GM18870 (cell line): Measurements from ENCODE around the gene WDFY1.

Experiments used
- ATAC-seq: cut with Tn5 transposase; IDR thresholded peaks from one replicate; pipeline ENCODE4 v1.9.1; 2021; ENCODE audit warnings: moderate library complexity; ENCODE audit not compliant: unreplicated experiment

The WDFY1 gene, protein sequence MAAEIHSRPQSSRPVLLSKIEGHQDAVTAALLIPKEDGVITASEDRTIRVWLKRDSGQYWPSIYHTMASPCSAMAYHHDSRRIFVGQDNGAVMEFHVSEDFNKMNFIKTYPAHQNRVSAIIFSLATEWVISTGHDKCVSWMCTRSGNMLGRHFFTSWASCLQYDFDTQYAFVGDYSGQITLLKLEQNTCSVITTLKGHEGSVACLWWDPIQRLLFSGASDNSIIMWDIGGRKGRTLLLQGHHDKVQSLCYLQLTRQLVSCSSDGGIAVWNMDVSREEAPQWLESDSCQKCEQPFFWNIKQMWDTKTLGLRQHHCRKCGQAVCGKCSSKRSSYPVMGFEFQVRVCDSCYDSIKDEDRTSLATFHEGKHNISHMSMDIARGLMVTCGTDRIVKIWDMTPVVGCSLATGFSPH

DNA sequence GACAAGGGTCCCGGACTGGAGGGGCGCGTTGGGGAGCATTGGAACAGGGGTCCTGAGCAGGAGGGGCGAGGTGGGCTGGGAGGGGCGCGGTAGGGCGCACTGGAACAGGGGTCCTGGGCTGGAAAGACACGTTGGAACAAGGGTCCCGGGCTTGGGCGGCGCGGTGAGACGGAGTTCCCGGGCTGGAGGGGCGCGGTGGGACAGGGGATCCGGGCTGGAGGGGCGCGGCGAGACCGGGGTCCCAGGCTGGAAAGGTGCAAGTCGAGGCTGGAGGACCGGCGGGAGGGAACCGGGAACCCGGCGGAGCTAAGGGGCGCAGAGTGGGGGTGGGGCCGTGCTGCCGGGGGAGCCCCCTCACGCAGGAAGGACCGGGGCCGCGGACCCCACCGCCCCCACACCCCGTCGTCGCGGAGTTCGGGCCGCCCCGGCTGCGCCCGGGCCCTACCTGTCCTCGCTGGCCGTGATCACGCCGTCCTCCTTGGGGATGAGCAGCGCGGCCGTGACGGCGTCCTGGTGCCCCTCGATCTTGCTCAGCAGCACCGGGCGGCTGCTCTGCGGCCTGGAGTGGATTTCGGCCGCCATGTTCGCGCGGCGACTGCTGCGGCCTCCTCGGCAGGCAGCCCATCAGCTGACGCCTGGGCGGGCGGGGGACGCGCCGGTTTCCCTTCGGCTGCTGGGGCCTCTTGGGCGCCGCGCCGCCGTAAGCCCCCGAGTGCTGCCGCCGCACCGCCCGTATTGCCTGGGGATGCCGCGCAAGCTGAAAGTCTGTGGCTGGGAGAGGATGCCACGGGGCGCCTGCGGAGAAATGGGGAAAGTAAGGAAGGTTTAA is at the start of gene WDFY1:
TSS of gene WDFY1 (minus strand) at position 633 of the 829 bp plus-strand sequence. CDS start at position 582, 51 bp downstream.
- ATAC-seq = peak; percentile 43

DNA sequence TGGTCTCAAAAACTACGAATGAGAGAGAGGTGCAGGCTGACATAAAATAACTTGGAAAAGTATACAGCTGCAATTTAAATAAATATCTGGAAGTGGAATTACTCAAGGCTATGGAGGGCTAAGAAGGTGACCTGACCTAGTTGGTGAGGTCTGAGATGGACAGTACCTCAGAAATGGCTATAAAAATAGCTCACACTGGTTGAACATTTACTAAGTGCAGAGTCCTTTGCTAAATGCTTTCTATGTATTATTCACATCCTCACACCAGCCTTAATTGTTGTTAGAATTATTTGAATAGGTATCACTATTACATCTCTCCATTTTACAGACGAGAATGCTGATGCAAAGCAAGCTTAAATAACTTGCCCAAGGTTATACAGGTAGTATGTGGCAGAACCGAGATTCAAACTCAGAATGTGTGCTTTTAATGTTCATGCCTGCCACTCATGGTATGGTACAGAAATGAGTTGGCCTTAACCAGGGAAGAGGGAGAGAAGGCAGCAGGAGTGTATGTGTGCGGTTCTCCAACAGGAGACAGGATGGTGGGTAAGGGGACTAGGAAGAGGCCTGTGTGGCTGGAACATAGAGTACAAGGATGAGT is 49.5 kb upstream of the WDFY1 start:
- ATAC-seq = no peak

DNA sequence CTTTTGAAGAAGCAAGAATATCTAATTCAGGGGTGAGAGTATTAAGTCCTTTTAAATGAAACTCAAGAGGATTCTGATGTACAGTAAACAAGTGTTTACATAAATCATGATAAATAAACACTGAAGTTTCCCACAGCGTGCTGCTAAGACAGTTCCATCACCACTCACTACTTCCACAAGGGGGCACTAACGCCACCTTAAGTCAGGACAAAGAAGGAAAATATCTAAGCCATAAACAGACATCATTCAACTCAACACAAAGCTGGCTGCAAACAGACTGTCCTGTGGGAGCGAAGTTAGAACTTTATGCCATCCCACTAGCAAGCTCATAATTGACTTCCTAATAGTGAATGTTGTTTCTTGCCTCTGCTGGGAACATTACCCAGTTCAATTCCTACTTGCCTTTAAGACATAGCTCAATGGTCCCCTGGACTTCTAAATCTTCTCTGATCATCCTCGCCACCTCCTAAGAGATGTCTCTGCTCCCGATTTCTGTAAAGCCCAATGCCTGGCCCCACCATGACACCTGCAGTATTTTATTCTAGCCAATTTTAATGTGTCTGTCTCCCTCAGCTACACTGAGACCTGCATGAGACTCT is 48.6 kb upstream of the WDFY1 start:
- ATAC-seq = peak; percentile 84

DNA sequence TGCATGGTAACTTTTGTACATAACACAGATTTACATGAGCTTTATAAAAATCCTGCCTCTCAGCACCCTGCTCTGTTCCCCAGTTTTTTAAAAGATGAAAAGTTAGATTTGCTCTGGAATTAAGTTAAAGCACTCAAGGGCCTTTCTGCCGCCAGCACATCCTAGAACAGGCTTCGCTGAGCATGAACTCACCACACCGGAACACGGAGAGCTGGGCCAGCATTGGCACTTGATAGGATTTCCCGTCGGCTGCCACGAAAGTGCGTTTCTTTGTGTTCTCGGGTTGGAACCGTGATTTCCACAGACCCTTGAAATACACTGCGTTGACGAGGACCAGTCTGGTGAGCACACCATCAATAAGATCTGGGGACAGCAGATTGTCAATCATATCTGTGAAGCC is 46.5 kb upstream of the WDFY1 start:
- ATAC-seq = no peak

DNA sequence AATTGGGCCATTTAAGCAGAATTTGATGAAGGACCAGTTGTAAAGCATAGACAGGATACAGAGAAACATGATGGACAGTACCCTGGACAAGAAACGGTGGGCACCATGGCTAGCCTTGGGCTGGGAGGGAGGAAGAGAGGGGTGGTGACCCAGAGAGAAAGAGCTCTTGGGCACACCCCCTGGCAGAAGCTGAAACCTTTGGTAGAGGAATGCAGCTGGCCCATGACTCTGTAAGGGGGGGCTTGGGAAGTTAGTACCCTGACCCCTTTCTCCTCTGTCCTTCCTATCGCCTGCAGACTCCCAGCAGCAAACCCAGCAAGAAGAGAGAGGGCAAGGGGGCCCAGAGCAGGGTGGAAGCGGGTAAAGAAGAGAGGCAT is 44.7 kb upstream of the WDFY1 start:
- no peak for ATAC-seq

DNA sequence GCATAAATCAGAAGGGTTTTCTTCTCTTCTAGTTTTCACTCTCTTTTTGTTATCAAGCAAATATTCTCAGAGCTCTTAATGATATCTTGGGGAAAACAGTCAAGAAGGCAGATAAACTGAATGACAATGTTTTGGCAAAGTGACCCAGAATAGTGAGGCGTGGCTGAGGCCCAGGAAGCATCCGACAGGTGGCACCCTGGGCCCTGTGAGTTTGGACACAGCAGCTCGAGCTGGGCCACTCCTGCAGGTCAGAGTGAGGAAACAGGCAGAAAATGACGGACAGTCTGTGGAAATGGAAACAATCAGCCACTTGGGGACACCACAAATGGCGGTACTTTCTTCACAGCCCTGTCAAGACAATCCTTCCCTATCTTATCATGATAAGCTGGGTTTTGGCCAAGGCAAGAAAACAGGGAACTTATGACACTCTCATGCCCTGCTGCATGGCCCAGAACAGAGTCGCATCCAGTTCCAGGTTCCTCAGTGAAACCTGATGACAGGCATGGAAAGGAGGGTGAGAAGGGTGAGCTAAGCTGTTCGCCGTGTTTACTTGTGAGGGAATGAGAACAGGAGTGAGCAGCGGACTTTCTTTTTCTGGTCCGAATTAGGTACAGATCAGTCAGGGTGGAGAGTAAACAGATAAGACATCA is 44.2 kb upstream of the WDFY1 start:
- no peak for ATAC-seq

DNA sequence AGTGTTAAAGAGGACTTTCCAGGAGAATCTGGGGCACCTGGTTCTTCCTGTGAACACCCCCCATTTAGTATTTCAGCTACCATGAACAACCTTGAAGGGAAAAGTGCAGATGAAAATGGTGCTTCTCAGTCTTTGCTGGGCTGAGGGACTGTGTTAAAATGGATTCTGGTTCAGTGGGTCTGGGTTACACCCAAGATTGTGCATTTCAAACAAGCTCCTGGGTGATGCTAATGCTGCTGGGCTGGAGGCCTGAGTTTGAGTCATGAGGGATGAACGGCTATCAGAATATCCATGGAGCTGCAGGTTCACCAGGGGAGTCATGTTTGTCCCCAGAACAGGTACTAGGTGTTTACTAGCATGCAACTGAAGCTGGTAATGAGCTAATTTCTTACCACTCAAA is 36.1 kb upstream of the WDFY1 start:
- ATAC-seq = no peak

DNA sequence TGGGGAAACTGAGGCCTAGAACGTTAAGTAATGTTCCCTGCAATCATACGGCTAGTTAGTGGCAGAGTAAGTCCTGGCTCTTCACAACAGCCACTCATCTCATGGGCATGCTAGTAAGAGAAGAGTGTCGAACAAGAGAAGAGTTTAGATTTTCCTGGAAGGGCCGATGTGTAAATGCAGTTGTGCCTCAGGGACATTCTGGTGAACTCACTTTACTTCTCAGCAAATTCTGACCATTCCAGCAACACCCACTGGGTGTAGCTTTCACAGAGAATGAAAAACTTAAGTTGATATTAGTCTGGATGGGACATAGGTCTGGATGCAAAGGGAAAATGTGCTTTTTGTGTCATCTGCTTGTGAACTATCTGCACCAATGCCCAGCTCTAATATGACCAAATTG is 35.7 kb upstream of the WDFY1 start:
- ATAC-seq = no peak

DNA sequence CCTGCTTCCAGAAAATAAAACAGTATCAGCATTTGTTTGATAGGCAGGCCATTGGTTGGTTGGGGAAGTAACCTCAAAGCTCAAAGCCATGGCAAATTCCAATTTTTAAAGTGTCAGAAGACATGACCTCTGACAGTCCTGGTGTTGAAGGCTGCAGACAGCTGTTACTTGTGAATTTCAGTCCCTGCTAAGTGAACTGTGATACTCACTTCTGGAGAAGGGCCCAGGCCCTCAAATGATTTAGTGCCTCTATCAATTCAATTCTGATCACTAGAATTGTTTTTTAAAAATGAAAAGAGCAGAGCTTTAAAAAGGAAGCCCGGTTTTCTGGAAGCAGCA is 35.2 kb upstream of the WDFY1 start:
- ATAC-seq = no peak

DNA sequence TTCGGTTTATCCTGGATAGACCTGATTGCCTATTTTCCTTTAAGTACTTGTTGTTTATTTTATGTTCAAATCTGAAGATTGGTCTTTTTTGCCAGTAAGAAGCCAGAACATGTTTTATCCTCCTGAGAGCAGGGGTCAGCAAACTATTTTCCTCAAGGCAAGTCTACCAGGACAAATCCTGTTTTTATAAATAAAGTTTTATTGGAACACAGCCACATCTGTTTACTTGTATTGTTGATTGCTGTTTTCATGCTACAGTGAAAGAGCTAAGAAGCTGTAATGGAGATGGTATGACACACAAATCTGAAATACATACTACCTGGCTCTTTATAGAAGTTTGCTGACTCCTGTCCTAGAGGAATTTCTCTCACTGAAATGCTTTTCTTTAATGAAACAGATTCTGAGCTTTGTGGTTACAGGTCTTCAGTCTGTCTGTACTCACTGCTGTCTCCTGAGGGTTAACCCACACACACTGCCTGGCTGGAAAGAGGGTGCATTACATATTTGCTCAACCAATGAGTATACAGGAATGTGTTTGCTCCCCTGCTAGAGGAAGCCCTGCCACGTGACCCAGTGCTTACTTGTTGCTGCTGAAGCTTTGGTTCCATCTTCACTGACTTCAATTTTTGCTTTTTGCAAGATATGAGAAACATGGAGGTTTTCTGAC is 34.7 kb upstream of the WDFY1 start:
- ATAC-seq = no peak

DNA sequence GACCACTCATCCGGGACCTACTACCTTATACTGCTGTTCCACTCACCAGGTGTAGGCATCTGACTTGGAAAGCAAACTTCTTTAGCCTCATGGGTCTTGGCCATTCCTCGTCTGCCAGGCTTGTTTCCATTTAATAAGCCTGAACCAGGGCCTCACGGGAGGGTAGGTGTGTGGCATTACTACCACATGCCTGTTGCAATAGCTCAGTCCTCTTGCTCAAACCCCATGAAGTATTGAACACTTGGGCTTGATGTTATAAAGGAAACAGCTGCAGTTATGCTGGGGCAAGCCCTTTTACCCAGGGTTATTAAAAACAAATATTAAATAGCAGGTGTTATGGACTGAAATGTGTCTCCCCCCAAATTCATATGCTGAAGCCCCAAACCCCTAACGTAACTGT is 33.3 kb upstream of the WDFY1 start:
- no peak for ATAC-seq

DNA sequence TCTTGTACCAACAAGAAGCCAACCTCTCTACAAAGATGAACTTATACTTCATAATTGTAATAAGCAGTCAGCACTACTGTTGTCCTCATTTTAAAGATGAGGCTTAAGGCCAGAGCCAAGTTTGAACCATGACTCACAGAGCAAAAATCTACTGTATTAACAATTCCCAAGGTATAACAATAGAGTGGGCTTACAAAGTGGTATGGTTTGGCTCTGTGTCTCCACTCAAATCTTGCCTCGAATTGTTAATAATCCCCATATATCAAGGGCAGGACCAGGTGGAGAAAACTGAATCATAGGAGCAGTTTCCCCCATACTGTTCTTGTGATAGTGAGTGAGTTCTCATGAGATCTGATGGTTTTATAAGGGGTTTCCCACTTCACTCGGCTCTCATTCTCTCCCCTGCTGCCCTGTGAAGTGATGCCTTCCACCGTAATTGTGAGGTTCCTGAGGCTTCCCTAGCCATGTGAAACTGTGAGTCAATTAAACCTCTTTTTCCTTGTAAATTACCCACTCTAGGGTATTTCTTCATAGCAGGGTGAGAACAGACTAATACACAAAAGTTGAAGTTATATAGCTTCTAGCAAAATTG is 31.6 kb upstream of the WDFY1 start:
- no peak for ATAC-seq

DNA sequence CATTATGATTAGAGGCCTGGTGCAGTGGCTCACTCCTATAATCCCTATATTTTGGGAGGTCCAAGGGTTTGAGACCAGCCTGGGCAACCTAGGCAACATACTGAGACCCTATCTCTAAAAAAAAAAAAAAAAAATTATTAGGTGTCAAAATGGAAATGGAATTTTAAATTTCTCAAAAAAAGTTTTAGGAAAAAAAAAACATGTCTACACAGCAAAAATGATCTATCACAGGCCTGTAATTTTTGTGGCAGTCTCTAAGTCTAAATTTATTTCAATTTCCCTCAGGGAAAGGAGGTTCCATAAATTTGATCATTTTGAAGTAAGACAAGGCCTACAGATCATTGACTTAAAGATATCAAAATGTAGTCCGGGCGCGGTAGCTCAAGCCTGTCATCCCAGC is 28.5 kb upstream of the WDFY1 start:
- ATAC-seq = no peak

DNA sequence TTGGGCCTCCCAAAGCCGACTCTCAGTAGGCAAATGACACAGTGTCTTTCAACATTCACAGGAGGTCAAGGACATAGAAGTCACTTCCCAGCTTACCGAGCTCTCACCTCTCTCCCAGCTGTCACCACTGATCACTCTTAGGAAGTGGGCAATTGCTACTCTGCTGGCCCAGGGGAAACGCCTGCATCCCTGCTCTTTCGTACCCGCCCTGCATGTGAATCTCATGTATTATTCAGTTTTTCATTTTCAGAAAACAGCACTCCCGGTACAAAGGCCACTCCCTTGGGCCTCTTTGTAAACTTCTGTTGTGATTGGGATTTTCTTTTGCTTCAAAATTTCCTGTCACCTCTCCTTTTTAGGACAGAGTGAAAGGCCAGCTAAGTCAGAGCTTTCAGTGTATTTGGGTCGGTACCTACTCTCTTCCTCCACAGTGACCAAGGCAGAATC is 27.5 kb upstream of the WDFY1 start:
- no peak for ATAC-seq

DNA sequence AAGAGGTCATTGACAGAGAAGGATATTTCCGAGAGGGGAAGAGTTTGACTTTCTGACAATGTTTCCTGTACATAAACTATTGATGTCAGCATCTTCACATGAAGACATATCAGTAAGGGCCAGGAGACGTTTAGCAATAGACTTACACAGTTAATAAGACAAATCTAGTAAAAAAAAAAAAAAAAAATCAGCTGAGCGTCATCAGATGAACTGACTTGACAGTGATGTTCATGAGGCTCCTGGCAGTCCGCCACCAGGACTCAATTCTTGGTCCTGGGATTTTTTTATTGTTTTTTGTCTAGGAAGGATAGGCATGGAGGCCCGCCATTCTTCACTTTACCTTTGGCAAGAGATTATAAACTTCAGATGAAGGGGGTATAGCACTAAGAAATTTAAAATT is 26.6 kb upstream of the WDFY1 start:
- no peak for ATAC-seq

DNA sequence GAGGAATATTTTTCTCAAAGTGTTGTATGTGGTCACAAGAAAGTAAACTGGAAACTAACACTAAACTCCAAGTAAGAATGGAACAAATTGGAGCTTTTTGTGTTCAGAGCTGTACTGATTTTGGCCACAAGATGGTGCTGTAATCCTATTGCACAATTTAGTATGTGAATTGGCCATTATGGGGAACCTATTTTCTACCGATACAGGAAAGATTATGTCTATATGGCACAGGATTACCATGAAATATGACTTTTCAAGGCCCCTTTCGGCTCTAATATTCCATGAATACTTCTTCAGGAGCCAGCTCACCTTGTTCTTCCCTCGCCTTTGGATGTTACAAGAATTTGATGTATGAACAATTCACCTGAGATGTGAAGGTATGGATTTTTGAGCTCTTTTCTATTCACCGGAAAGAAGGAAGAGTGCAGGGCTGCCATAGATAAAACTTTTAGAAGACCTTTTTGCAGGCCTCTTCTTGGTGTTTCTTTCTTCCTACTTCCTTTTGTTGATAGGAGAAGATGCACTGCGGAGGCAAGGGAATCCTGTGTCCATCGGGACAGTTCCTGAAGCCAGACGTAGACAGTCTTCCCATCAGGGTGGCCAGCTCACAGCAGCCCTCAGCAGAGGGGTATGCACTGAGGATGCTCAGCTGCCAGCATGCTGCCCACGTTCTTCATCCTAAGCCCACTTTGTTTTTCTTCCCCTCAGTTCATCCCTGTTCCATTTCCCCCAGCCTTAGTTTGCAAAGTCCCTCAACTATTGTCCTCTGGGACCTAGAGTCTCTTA is 25.4 kb upstream of the WDFY1 start:
- ATAC-seq = no peak

DNA sequence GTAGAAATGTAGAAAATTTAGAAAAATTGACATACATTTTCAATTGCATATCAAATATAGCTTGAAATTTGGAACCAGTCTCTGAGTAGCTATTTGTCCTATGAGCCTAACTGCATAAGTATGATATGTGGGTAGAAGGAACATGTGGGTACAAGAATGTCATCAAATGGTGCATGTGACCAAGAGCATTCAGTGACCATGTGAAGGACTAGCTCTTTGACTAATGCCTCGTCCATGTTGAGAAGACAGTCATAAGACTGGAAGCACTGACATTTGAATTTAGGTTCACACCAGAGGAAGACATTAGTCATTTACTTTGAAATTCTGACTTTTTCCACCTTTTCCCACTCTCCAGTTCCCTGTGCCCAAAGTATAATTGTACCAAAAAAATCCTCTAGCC is 24.7 kb upstream of the WDFY1 start:
- ATAC-seq = no peak

DNA sequence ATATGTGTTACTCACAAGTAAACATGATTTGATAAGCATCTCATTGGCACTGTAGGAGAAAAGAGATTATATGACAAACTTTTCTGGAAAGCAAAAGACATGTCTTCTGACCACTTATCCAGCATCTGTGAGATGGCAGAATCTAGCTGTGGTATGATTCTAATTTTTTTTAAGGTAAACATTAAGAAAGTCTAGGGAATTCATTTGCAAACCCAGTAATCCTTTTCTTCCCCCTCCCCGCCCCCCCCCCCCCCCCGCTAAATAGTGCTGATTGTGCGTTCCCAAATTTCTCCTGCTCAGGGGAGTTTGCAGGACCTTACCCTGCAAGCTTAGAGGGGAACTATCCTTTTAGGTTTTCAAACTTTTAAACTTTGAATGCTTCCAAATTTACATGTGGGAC is 24.2 kb upstream of the WDFY1 start:
- no peak for ATAC-seq

DNA sequence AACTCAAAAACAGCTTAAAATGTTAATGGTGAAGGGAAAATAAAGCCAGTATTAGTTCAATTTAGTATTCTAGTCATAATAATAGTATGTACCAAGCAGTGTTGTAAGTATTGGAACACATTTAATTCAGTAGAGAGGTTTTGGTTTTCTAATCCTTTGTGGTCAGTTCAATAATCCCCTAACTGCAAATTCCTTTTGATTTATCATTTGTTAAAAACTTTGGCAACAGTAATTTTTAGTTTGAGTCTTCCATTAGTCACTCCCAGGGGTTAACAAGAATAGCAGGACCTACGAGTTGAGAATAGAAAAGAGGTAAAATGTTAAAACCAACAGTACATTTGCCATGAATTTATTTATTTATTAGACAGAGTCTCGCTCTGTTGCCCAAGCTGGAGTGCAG is 22.8 kb upstream of the WDFY1 start:
- no peak for ATAC-seq
